Naive thymus-derived CD4-positive, alpha-beta T cell (primary cell): ENCODE measurements around the gene CYLD. TPM values are rescaled to one million over a fixed set of nuclear protein-coding genes. Genes with fewer than 3 reads are reported as not detected.

ENCODE experiments used
- ATAC-seq: fragments of 150-1000 bp; cut with Tn5 transposase; 2 replicates; pipeline ENCODE4 v1.10.0; 2021; ENCODE audit warnings: mild to moderate bottlenecking, moderate library complexity
- CTCF ChIA-PET: fragments of 350-600 bp; sonication (Branson Sonifier 250); formaldehyde crosslinking; loops from one replicate; lab custom pipeline; 2021; ENCODE audit warnings: antibody characterized with exemption; lab: Charles Lee
- POLR2A ChIA-PET: fragments of 350-600 bp; sonication (Branson Sonifier 250); formaldehyde crosslinking; loops from one replicate; lab custom pipeline; 2021; ENCODE audit warnings: antibody characterized with exemption, inconsistent platforms; lab: Charles Lee
- DNase-seq, 9 donors: peaks; one replicate each; pipeline versions ENCODE4 v3.0.0 to v3.0.0-alpha.2; 2020 to 2022; ENCODE audit warnings: mixed read lengths in 1 of 9
- H3K27ac ChIP-seq: one replicate; pipeline ENCODE4 v1.7.0; 2013; ENCODE audit warnings: mild to moderate bottlenecking, low read depth, low read length, moderate library complexity
- H3K27me3 ChIP-seq, 2 donors: one replicate each; pipeline ENCODE4 v1.7.0; 2013; ENCODE audit warnings: low read length in 2 of 2, mild to moderate bottlenecking in 2 of 2, moderate library complexity in 2 of 2; ENCODE audit not compliant: control insufficient read depth in 2 of 2, insufficient read depth in 2 of 2
- H3K36me3 ChIP-seq, 3 experiments: 1 replicate in 2 of 3; 2 replicates in 1 of 3; pipeline ENCODE4 v1.7.0; 2013; ENCODE audit warnings: low read length in 3 of 3, mild to moderate bottlenecking in 3 of 3, moderate library complexity in 1 of 3; ENCODE audit not compliant: insufficient read depth in 3 of 3, control insufficient read depth in 2 of 3
- H3K4me1 ChIP-seq, 2 donors: one replicate each; pipeline ENCODE4 v1.7.0; 2013; ENCODE audit warnings: low read length in 2 of 2, mild to moderate bottlenecking in 2 of 2, moderate library complexity in 1 of 2; ENCODE audit not compliant: control insufficient read depth in 2 of 2, insufficient read depth in 2 of 2
- H3K4me3 ChIP-seq: 2 replicates; pipeline ENCODE4 v1.7.0; 2013; ENCODE audit warnings: mild to moderate bottlenecking, low read length
- H3K9me3 ChIP-seq, 3 experiments: 1 replicate in 2 of 3; 2 replicates in 1 of 3; pipeline ENCODE4 v1.7.0; 2013; ENCODE audit warnings: low read length in 3 of 3; ENCODE audit not compliant: control insufficient read depth in 2 of 3
- H3K27ac Mint-ChIP-seq, 9 donors: one replicate each; pipeline ENCODE4 v1.8.0; 2020 to 2022; ENCODE audit warnings: mixed read lengths in 9 of 9, mild to moderate bottlenecking in 8 of 9, moderate library complexity in 5 of 9, inconsistent platforms in 2 of 9
- H3K27me3 Mint-ChIP-seq, 5 donors: one replicate each; pipeline ENCODE4 v1.8.0; 2021 to 2022; ENCODE audit warnings: mixed read lengths in 5 of 5, mild to moderate bottlenecking in 1 of 5
- H3K36me3 Mint-ChIP-seq, 5 donors: one replicate each; pipeline ENCODE4 v1.8.0; 2020 to 2022; ENCODE audit warnings: mixed read lengths in 5 of 5, mild to moderate bottlenecking in 3 of 5, inconsistent platforms in 1 of 5
- H3K4me1 Mint-ChIP-seq, 7 donors: one replicate each; pipeline ENCODE4 v1.8.0; 2020 to 2022; ENCODE audit warnings: mixed read lengths in 7 of 7, mild to moderate bottlenecking in 3 of 7, inconsistent platforms in 1 of 7
- H3K4me3 Mint-ChIP-seq, 10 donors: one replicate each; pipeline ENCODE4 v1.8.0; 2020 to 2022; ENCODE audit warnings: mild to moderate bottlenecking in 10 of 10, mixed read lengths in 10 of 10, moderate library complexity in 6 of 10, inconsistent platforms in 2 of 10
- H3K9me3 Mint-ChIP-seq, 11 donors: one replicate each; pipeline ENCODE4 v1.8.0; 2020 to 2022; ENCODE audit warnings: mixed read lengths in 11 of 11, mild to moderate bottlenecking in 4 of 11, inconsistent platforms in 1 of 11, moderate library complexity in 1 of 11
- intact Hi-C, 2 donors: fragments of 100-400 bp; cut with micrococcal nuclease; formaldehyde crosslinking; loops; one replicate each; pipeline ENCODE4 v1.15.1; 2023
- polyA plus RNA-seq, 2 donors: library from polyadenylated mRNA; unstranded; fragments of 300-500 nt; fragmentation: Illumina TruSeq; gene quantifications; one replicate each; pipeline ENCODE4 v1.2.3, GENCODE V29; 2021
- total RNA-seq, 6 experiments: library from RNA in 5 of 6; stranded (reverse) in 5 of 6; gene quantifications; 1 replicate in 5 of 6; 2 replicates in 1 of 6; pipeline ENCODE4 v1.2.3 and lab custom pipeline; 2021 to 2026

The CYLD gene
- total and polyA plus RNA-seq, 7 experiments from 2014 or later, result 170 to 393 (median 276) TPM

DNA sequence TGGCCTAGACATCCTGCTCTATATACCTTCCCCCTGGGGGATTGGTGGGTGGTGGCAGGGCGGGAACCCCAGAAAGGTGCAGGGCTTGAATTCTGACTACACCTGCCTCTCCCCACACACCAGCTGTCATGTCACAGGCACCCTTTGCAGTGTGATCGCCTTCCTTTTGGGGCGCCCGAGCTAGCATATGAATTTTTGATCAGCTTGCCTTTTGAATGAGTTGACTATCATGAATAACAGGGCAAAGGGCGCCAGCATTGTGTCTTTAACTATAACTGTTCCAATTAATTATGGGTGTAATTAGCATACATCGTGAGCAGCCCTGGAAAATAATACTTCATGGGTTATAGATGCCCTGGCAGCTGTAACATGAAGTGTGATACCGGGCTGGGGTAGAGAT, 72.7 kb downstream of the CYLD start:
- DNase-seq (no peak), ATAC-seq (no peak)
- Histone ChIP-seq H3K4me1 (no peaks in the 10 kb centered on the region), H3K9me3 (no peaks in the 10 kb centered on the region), H3K36me3 (no peaks in the 10 kb centered on the region), H3K4me3 (no peak overlapping the region), H3K27ac (no peak overlapping the region), H3K27me3 (no peaks in the 10 kb centered on the region)
- intact Hi-C loops, result no loop called here
- no peaks in the 10 kb centered on the region for H3K36me3 Mint-ChIP-seq
- no peaks in the 10 kb centered on the region for H3K9me3 Mint-ChIP-seq
- peaks cover 0 to 3% (median 0%) of the 10 kb centered on the region in 5 donors for H3K27me3 Mint-ChIP-seq
- no peak overlapping the region for H3K27ac Mint-ChIP-seq
- no peak overlapping the region for H3K4me3 Mint-ChIP-seq
- H3K4me1 Mint-ChIP-seq, result no peaks in the 10 kb centered on the region
- CTCF ChIA-PET, result interaction anchor here (0.8 kb wide), 1 partner anchor 9 kb away, joined by 3 read pairs; no protein-coding TSS in a partner anchor
- POLR2A ChIA-PET, result no interaction called here

DNA sequence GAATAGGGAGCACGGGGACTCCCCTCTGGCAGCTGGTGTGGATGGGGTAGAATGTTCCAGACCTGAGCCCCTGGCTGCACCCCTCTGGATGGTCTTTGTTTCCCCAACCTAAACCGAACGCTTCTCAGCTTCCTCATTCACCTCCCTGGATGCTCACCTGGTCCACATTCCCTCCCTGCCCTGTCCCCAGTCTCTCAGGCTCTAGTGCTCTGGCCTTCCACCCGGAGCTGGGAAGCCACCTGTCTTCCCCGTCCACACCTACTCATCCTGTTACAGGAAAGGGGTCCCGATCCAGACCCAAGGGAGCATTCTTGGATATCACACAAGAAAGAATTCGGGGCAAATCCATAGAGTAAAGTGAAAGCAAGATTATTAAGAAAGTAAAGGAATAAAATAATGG, 73.5 kb downstream of the CYLD start:
- ChIA-PET POLR2A (no interaction called here), CTCF (interaction anchor here (1.1 kb wide), 1 partner anchor 9 kb away, joined by 3 read pairs; no protein-coding TSS in a partner anchor)
- H3K4me1 Mint-ChIP-seq, result no peaks in the 10 kb centered on the region
- Histone ChIP-seq H3K36me3 (no peaks in the 10 kb centered on the region), H3K27ac (no peak overlapping the region), H3K4me3 (no peak overlapping the region), H3K4me1 (no peaks in the 10 kb centered on the region), H3K27me3 (no peaks in the 10 kb centered on the region), H3K9me3 (no peaks in the 10 kb centered on the region)
- intact Hi-C loops, result no loop called here
- DNase-seq (no peak), ATAC-seq (no peak)
- H3K27ac Mint-ChIP-seq, result no peak overlapping the region
- peaks cover 0 to 3% (median 0%) of the 10 kb centered on the region in 5 donors for H3K27me3 Mint-ChIP-seq
- H3K36me3 Mint-ChIP-seq, result no peaks in the 10 kb centered on the region
- no peaks in the 10 kb centered on the region for H3K9me3 Mint-ChIP-seq
- no peak overlapping the region for H3K4me3 Mint-ChIP-seq

DNA sequence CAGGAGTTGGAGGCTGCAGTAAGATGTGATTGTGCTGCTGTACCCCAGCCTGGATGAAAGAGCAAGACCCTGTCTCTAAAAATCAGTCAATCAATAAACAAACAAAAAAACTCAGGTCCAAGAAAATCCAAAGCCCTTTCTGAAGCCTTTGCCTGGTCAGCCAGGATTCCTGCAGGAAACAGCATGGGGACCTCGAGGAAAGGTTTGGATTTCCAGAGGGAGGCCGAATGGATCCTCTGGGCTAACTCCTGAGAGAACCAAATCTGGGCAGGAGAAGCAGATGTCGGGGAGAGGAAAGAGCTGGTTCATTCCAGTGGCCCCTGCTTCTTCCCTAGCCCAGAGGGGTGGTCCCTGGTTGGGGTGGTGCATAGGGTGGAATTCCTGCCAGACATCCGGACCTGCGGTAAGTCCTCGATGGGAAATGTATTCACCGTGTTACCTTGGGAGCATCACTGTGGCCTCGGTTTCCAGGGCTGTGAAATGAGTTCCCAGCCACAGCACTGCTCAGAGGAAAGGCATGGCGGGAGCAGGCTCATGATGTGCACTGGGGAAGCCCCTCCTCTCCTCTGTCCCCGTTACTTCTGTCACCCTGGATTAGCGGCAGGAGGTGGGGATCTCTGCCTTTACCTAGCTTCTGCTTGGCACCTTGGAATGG, 75.1 kb downstream of the CYLD start:
- intact Hi-C loops, result no loop called here
- Histone ChIP-seq H3K9me3 (no peaks in the 10 kb centered on the region), H3K36me3 (no peaks in the 10 kb centered on the region), H3K27me3 (no peaks in the 10 kb centered on the region), H3K27ac (no peak overlapping the region), H3K4me3 (no peak overlapping the region), H3K4me1 (no peaks in the 10 kb centered on the region)
- Mint-ChIP-seq H3K9me3 (no peaks in the 10 kb centered on the region), H3K27ac (no peak overlapping the region), H3K36me3 (no peaks in the 10 kb centered on the region), H3K27me3 (peaks cover 0 to 3% (median 0%) of the 10 kb centered on the region in 5 donors), H3K4me1 (no peaks in the 10 kb centered on the region), H3K4me3 (no peak overlapping the region)
- ATAC-seq, result no peak
- ChIA-PET CTCF (interaction anchor here (1.3 kb wide), 1 partner anchor 12 kb away, joined by 4 read pairs; no protein-coding TSS in a partner anchor), POLR2A (no interaction called here)
- no peak for DNase-seq

DNA sequence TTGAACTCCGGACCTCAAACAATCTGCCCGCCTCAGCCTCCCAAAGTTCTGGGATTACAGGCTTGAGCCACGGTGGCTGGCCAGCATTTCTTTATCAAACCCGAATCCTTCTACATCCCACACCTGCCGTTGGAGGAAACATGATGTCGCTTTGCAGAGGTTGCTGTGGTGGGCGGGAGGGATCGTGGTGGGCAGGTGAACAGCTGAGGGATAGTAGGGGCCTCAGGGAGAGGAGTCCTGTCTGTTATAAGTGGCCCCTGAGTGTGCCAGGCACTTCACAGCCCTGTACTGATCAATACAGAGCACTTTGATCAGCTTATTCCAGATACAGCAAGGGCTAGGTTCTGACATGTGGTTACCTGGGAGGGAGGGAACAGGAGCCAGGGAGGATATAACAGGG, 76.5 kb downstream of the CYLD start:
- Histone ChIP-seq H3K4me1 (no peaks in the 10 kb centered on the region), H3K36me3 (no peaks in the 10 kb centered on the region), H3K4me3 (no peak overlapping the region), H3K9me3 (no peaks in the 10 kb centered on the region), H3K27me3 (no peaks in the 10 kb centered on the region), H3K27ac (no peak overlapping the region)
- Mint-ChIP-seq H3K9me3 (no peaks in the 10 kb centered on the region), H3K36me3 (no peaks in the 10 kb centered on the region), H3K4me3 (no peak overlapping the region), H3K27ac (no peak overlapping the region), H3K4me1 (peaks cover 0 to 1% (median 0%) of the 10 kb centered on the region in 7 donors), H3K27me3 (peaks cover 0 to 3% (median 0%) of the 10 kb centered on the region in 5 donors)
- no peak for ATAC-seq
- CTCF ChIA-PET, result no interaction called here
- intact Hi-C loops, result no loop called here
- POLR2A ChIA-PET, result no interaction called here
- DNase-seq, result no peak

DNA sequence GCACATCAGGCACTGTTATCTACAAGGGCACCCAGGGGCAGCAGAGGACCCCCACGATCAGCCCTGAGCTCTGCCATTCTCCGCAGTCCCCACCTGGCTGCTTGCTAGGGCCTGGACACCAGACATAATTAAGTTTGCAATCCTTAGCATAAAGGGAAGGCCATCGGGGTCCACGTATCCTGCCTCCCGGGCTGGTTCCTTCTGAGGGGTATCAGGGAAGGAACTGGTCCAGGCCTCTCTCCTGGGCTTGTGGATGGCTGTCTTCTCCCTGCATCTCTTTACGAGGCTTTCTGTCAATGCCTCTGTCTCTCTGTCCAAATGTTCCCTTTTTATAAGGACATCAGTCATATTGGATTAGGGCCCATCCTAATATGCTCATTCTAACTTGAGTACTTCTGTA, 77.8 kb downstream of the CYLD start:
- Histone ChIP-seq H3K27me3 (no peaks in the 10 kb centered on the region), H3K36me3 (no peaks in the 10 kb centered on the region), H3K9me3 (no peaks in the 10 kb centered on the region), H3K4me3 (no peak overlapping the region), H3K4me1 (no peaks in the 10 kb centered on the region), H3K27ac (no peak overlapping the region)
- ChIA-PET CTCF (no interaction called here), POLR2A (no interaction called here)
- DNase-seq (no peak), ATAC-seq (no peak)
- intact Hi-C loops, result no loop called here
- no peaks in the 10 kb centered on the region for H3K36me3 Mint-ChIP-seq
- H3K27me3 Mint-ChIP-seq, result peaks cover 0 to 10% (median 7%) of the 10 kb centered on the region in 5 donors
- peaks cover 0 to 3% (median 0%) of the 10 kb centered on the region in 11 donors for H3K9me3 Mint-ChIP-seq
- H3K27ac Mint-ChIP-seq, result no peak overlapping the region
- H3K4me1 Mint-ChIP-seq, result peaks cover 0 to 5% (median 0%) of the 10 kb centered on the region in 7 donors
- H3K4me3 Mint-ChIP-seq, result no peak overlapping the region

DNA sequence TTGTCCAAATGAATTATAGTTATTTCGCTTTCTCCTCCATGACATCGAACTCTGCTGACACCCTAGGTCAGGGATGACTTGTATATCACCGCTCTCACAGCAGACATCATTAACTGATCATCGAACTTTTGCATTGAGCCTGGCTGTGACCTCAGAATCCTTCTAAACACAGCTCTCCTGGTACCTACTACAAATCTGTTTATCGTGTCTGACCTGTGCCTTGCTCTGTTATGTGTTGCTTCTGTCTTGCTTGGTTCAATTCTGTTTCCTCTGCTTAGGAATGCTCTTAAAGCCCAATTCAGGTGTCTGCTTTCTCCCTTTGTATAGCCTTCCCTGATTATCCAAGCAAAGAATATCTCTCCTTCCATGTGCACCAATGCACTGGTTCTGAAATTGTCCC, 78.3 kb downstream of the CYLD start:
- H3K9me3 Mint-ChIP-seq, result peaks cover 0 to 3% (median 0%) of the 10 kb centered on the region in 11 donors
- H3K9me3 ChIP-seq, result no peaks in the 10 kb centered on the region
- POLR2A ChIA-PET, result no interaction called here
- H3K4me1 Mint-ChIP-seq, result peaks cover 0 to 5% (median 0%) of the 10 kb centered on the region in 7 donors
- H3K4me1 ChIP-seq, result no peaks in the 10 kb centered on the region
- H3K36me3 Mint-ChIP-seq, result no peaks in the 10 kb centered on the region
- H3K27ac Mint-ChIP-seq, result no peak overlapping the region
- no peak overlapping the region for H3K27ac ChIP-seq
- no peaks in the 10 kb centered on the region for H3K27me3 ChIP-seq
- ATAC-seq (no peak), DNase-seq (no peak)
- intact Hi-C loops, result no loop called here
- peaks cover 0 to 11% (median 10%) of the 10 kb centered on the region in 5 donors for H3K27me3 Mint-ChIP-seq
- CTCF ChIA-PET, result no interaction called here
- H3K4me3 ChIP-seq, result no peak overlapping the region
- no peak overlapping the region for H3K4me3 Mint-ChIP-seq
- no peaks in the 10 kb centered on the region for H3K36me3 ChIP-seq

DNA sequence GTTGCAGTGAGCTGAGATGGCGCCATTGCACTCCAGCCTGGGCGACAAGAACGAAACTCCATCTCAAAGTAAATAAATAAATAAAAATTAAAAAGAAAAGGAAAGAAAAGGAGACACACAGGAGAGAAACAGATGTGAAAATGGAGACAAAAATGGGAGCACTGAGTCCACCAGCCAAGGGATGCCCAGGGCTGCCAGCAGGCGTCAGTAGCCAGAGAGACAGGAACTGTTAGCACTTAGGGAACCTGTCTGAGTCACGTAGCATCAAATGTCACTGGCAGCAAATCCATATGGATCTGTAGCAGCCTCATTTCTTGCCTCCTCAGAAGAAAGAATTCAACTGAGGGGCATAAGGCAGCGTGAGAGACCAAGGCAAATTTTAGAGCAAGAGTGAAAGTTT, 79.7 kb downstream of the CYLD start:
- H3K4me3 Mint-ChIP-seq, result no peak overlapping the region
- ChIA-PET CTCF (no interaction called here), POLR2A (no interaction called here)
- H3K27me3 Mint-ChIP-seq, result peaks cover 8 to 24% (median 16%) of the 10 kb centered on the region in 5 donors
- DNase-seq (no peak), ATAC-seq (no peak)
- H3K9me3 Mint-ChIP-seq, result peaks cover 0 to 3% (median 0%) of the 10 kb centered on the region in 11 donors
- Histone ChIP-seq H3K27ac (no peak overlapping the region), H3K4me1 (no peaks in the 10 kb centered on the region), H3K4me3 (no peak overlapping the region), H3K36me3 (no peaks in the 10 kb centered on the region), H3K27me3 (no peaks in the 10 kb centered on the region), H3K9me3 (no peaks in the 10 kb centered on the region)
- H3K4me1 Mint-ChIP-seq, result peaks cover 0 to 6% (median 0%) of the 10 kb centered on the region in 7 donors
- intact Hi-C loops, result no loop called here
- no peaks in the 10 kb centered on the region for H3K36me3 Mint-ChIP-seq
- H3K27ac Mint-ChIP-seq, result no peak overlapping the region
